ENCODE measurements around the gene HMGXB3. TPM values are rescaled to one million over a fixed set of nuclear protein-coding genes. Genes with fewer than 3 reads are reported as not detected.
A peak's percentile ranks its signal among the peaks of the same experiment; 100 is the strongest.

HMGXB3 gene
- total and polyA plus RNA-seq, 5 experiments from 2014 or later = 4.6 to 36.5 (median 13.1) TPM

GRCh38 chr5:149961186-149961685, 39.3 kb upstream of the HMGXB3 start:
- peak in 3 of 10 donors; percentile 2 to 10 (median 6) for DNase-seq
- POLR2A ChIA-PET = interaction anchor here (1.0 to 1.5 kb wide), 3 partner anchors 37 to 720 kb away, joined by 3 to 11 read pairs (median 4); partner anchors contain the start of genes HMGXB3 and TIGD6
- H3K27ac Mint-ChIP-seq = peak overlapping the region; percentile 40 to 94 (median 80)
- peaks cover 0 to 2% (median 0%) of the 10 kb centered on the region in 3 donors for H3K36me3 Mint-ChIP-seq
- H3K4me3 Mint-ChIP-seq = peak overlapping the region; percentile 89 to 99 (median 97)
- no peaks in the 10 kb centered on the region for H3K27me3 Mint-ChIP-seq
- H3K9me3 Mint-ChIP-seq = no peaks in the 10 kb centered on the region
- peaks cover 24 to 44% (median 38%) of the 10 kb centered on the region in 4 donors for H3K4me1 Mint-ChIP-seq
- no peak for ATAC-seq

GRCh38 chr5:149961957-149962409, 38.6 kb upstream of the HMGXB3 start:
- H3K36me3 Mint-ChIP-seq = peaks cover 0 to 2% (median 0%) of the 10 kb centered on the region in 3 donors

GRCh38 chr5:149962601-149963300, 37.8 kb upstream of the HMGXB3 start:
- Mint-ChIP-seq H3K27me3 (no peaks in the 10 kb centered on the region), H3K9me3 (no peaks in the 10 kb centered on the region), H3K4me1 (peaks cover 24 to 49% (median 43%) of the 10 kb centered on the region in 4 donors), H3K4me3 (peak overlapping the region in 5 of 10 donors; percentile 89 to 99 (median 96)), H3K27ac (peak overlapping the region in 1 of 10 donors; percentile 29), H3K36me3 (peaks cover 0 to 2% (median 0%) of the 10 kb centered on the region in 3 donors)
- POLR2A ChIA-PET = interaction anchor here (0.6 to 0.7 kb wide), 3 partner anchors 156 to 600 kb away, joined by 3 read pairs; no protein-coding TSS in a partner anchor
- no peak for DNase-seq
- ATAC-seq = no peak

More at GRCh38 chr5:149961957-149962409, 38.6 kb upstream of the HMGXB3 start:
- ATAC-seq (no peak), DNase-seq (peak in 4 of 10 donors; percentile 7 to 23 (median 17))
- peaks cover 24 to 44% (median 39%) of the 10 kb centered on the region in 4 donors for H3K4me1 Mint-ChIP-seq
- peak overlapping the region in 8 of 10 donors; percentile 18 to 94 (median 60) for H3K27ac Mint-ChIP-seq
- no peaks in the 10 kb centered on the region for H3K9me3 Mint-ChIP-seq
- H3K4me3 Mint-ChIP-seq = peak overlapping the region; percentile 89 to 99 (median 97)
- H3K27me3 Mint-ChIP-seq = no peaks in the 10 kb centered on the region
- POLR2A ChIA-PET = interaction anchor here (0.7 kb wide), 1 partner anchor 599 kb away, joined by 3 read pairs; no protein-coding TSS in a partner anchor

GRCh38 chr5:149963729-149964128, 36.8 kb upstream of the HMGXB3 start:
- Mint-ChIP-seq H3K4me1 (peaks cover 24 to 50% (median 42%) of the 10 kb centered on the region in 4 donors), H3K36me3 (peaks cover 0 to 2% (median 0%) of the 10 kb centered on the region in 3 donors), H3K27me3 (no peaks in the 10 kb centered on the region), H3K27ac (peak overlapping the region in 1 of 10 donors; percentile 40), H3K9me3 (no peaks in the 10 kb centered on the region), H3K4me3 (no peak overlapping the region)
- ATAC-seq (no peak), DNase-seq (no peak)
- POLR2A ChIA-PET = no interaction called here

- DNase-seq (no peak), ATAC-seq (no peak)
- POLR2A ChIA-PET = no interaction called here
- Mint-ChIP-seq H3K27me3 (no peaks in the 10 kb centered on the region), H3K27ac (peak overlapping the region in 1 of 10 donors; percentile 24), H3K36me3 (peaks cover 0 to 16% (median 0%) of the 10 kb centered on the region in 3 donors), H3K9me3 (no peaks in the 10 kb centered on the region), H3K4me3 (no peak overlapping the region), H3K4me1 (peaks cover 20 to 31% (median 26%) of the 10 kb centered on the region in 4 donors)
Observed at GRCh38 chr5:149966946-149967345, 33.6 kb upstream of the HMGXB3 start.

- Mint-ChIP-seq H3K27ac (no peak overlapping the region), H3K27me3 (no peaks in the 10 kb centered on the region), H3K36me3 (peaks cover 0 to 19% (median 0%) of the 10 kb centered on the region in 3 donors), H3K9me3 (no peaks in the 10 kb centered on the region), H3K4me1 (peaks cover 10 to 24% (median 17%) of the 10 kb centered on the region in 4 donors), H3K4me3 (no peak overlapping the region)
- no peak for DNase-seq
- POLR2A ChIA-PET = interaction anchor here (0.6 kb wide), 1 partner anchor 9 kb away, joined by 3 read pairs; the partner anchor contains the start of gene SLC26A2
- no peak for ATAC-seq
Observed at GRCh38 chr5:149969181-149969930, 31.2 kb upstream of the HMGXB3 start.

GRCh38 chr5:149975409-149975808, 25.1 kb upstream of the HMGXB3 start:
- Mint-ChIP-seq H3K27ac (no peak overlapping the region), H3K27me3 (no peaks in the 10 kb centered on the region), H3K4me1 (peaks cover 7 to 15% (median 10%) of the 10 kb centered on the region in 4 donors), H3K9me3 (no peaks in the 10 kb centered on the region), H3K4me3 (no peak overlapping the region), H3K36me3 (peaks cover 5 to 62% (median 21%) of the 10 kb centered on the region in 3 donors)
- POLR2A ChIA-PET = no interaction called here
- ATAC-seq (no peak), DNase-seq (no peak)

GRCh38 chr5:149979896-149980295, 20.6 kb upstream of the HMGXB3 start:
- no peak for DNase-seq
- Mint-ChIP-seq H3K9me3 (no peaks in the 10 kb centered on the region), H3K4me3 (no peak overlapping the region), H3K36me3 (peaks cover 6 to 74% (median 25%) of the 10 kb centered on the region in 3 donors), H3K4me1 (peaks cover 0 to 2% (median under 1%) of the 10 kb centered on the region in 4 donors), H3K27ac (no peak overlapping the region), H3K27me3 (no peaks in the 10 kb centered on the region)
- POLR2A ChIA-PET = no interaction called here
- no peak for ATAC-seq

- H3K27me3 Mint-ChIP-seq = no peaks in the 10 kb centered on the region
- H3K27ac Mint-ChIP-seq = peak overlapping the region in 2 of 10 donors; percentile 22 to 57
- no peaks in the 10 kb centered on the region for H3K4me1 Mint-ChIP-seq
- no peak overlapping the region for H3K4me3 Mint-ChIP-seq
- DNase-seq (no peak), ATAC-seq (no peak)
- H3K36me3 Mint-ChIP-seq = peaks cover 6 to 63% (median 25%) of the 10 kb centered on the region in 3 donors
- H3K9me3 Mint-ChIP-seq = no peaks in the 10 kb centered on the region
- POLR2A ChIA-PET = no interaction called here
Observed at GRCh38 chr5:149981206-149981605, 19.3 kb upstream of the HMGXB3 start.

- no peak for ATAC-seq
- peaks cover 6 to 51% (median 24%) of the 10 kb centered on the region in 3 donors for H3K36me3 Mint-ChIP-seq
- no peak overlapping the region for H3K4me3 Mint-ChIP-seq
- no peak for DNase-seq
- H3K27ac Mint-ChIP-seq = no peak overlapping the region
- no peaks in the 10 kb centered on the region for H3K9me3 Mint-ChIP-seq
- H3K27me3 Mint-ChIP-seq = no peaks in the 10 kb centered on the region
- POLR2A ChIA-PET = no interaction called here
- no peaks in the 10 kb centered on the region for H3K4me1 Mint-ChIP-seq
Observed at GRCh38 chr5:149982505-149982904, 18.0 kb upstream of the HMGXB3 start.

- POLR2A ChIA-PET = interaction anchor here (1.1 kb wide), 1 partner anchor 157 kb away, joined by 3 read pairs; no protein-coding TSS in a partner anchor
- no peaks in the 10 kb centered on the region for H3K27me3 Mint-ChIP-seq
- H3K9me3 Mint-ChIP-seq = no peaks in the 10 kb centered on the region
- DNase-seq (no peak), ATAC-seq (no peak)
- peaks cover 0 to 3% (median 3%) of the 10 kb centered on the region in 3 donors for H3K36me3 Mint-ChIP-seq
- H3K4me1 Mint-ChIP-seq = peaks cover 0 to 2% (median 0%) of the 10 kb centered on the region in 4 donors
- H3K4me3 Mint-ChIP-seq = no peak overlapping the region
- H3K27ac Mint-ChIP-seq = no peak overlapping the region
Observed at GRCh38 chr5:149988126-149988525, 12.4 kb upstream of the HMGXB3 start.

Data from naive thymus-derived CD8-positive, alpha-beta T cell (primary cell).